GM18873 (cell line): ENCODE results near the gene UPK3A.
"Not testable (repeated sequence)": the region's sequence is repeated elsewhere in the genome, so short reads cannot be mapped to it uniquely, and the experiment has no call there.

Source experiments
- ATAC-seq: cut with Tn5 transposase; IDR thresholded peaks from one replicate; pipeline ENCODE4 v1.9.1; 2021; ENCODE audit warnings: mild to moderate bottlenecking, moderate library complexity, moderate number of reproducible peaks; ENCODE audit not compliant: unreplicated experiment, low FRiP score

UPK3A gene

DNA sequence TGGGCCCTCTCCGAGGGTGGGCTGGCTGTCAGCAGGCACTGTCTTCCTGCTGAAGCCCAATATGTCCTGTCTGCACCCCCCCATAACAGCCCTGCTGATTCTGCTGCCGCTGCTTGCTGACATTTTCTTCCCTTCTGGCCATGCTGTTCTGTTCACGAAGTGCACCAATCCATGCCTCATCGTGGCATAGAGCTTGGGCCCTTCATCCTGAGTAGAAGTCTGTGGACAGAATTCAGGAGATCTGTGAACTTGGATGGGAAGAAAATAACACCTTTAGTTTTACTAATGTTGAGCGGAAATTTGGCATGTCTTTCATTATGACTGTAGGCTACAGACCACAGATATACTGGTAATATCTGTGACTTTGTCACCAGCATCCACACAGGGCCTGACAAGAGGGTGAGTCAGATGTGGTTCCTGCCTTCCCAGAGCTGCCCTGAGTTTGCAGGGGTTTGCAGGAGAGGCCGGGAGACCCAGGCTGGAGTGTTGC lies 29.9 kb upstream of the UPK3A start:
- no peak for ATAC-seq

DNA sequence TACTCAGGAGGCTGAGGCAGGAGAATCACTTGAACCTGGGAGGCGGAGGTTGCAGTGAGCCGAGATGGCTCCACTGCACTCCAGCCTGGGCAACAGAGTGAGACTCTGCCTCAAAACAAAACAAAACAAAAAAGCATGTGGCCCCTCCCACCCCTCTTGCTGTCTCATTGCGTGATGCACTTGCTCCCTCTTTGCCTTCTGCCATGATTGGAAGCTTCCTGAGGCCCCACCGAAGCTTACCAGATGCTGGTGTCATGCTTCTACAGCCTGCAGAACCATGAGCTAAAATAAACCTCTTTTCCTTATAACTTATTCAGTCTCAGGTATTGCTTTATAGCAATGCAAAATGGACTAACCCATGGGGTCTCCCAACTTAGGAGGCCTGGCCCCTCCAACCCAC lies 26.8 kb upstream of the UPK3A start:
- not testable (repeated sequence) for ATAC-seq

DNA sequence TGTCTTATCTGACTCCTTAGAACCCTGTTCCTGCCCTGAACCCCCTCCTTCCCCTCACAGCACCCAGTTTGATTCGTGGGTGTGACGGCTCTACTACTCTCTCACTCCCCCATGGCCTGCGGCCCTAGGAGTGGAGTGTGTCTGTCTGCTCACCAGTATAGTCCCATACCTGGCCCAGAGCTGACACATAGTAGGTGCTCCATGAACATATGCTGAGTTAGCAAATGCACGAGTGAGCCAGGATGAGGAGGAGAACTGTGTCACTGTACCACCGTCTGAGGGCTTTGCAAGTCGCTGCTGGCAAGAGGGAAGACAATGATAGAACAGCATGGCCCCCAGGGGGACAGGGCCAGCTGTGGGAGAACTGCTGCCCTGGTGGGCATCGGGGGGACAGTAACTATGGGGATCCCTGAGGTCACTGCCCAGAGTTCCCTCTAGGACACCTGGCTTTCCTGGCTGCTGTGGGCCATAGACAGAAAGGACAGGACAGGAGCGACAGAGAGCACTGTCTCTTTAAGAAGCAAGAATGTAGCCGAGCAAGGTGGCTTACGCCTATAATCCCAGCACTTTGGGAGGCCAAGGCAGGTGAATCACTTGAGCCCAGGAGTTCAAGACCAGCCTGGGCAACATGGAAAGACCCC lies 24.9 kb upstream of the UPK3A start:
- ATAC-seq: no peak

DNA sequence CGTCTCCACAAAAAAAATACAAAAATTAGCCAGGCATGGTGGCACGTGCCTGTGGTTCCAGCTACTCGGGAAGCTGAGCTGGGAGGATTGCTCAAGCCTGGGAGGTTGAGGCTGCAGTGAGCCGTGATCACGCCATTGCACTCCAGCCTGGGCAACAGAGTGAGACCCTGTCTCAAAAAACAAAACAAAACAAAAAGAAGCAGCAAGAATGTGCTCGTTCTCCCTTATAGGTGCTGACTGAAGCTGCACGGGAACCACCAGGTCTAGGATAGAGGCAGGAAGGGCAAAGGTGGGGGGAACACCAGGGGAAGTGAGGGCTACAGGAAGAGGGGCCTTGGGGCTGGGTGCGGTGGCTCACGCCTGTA lies 24.4 kb upstream of the UPK3A start:
- not testable (repeated sequence) for ATAC-seq

DNA sequence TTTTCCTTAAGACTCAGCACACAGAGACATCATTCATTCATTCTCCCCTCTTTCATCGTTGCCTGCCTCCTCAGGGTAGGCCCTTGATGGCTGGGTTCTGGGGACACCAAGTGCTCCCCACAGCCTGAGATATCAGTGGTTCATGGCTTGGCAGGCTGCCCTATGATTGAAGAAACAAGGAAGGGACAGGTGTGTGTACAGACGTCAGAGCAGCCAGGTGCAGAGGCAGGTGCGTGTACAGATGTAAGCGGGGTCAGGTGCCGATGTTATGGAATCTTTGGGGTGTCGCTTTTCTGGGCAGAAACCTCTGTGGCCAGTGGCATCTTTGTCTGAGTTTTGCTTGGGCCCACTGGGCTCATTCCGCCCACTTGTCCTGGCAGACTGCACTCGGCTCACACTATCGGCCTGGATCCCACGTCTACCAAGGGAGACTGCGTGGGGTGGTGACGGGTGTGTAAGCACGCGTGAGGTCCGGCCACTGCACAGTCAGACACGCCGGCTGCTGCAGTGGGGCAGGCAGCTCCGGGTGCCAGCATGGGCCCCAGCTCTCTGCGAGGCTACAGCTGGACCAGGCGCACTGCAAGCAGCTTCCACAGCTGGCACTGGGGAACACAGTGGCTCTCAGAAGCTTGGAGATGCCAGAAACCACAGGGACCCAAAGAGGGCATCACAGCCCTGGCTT lies 23.2 kb upstream of the UPK3A start:
- ATAC-seq: no peak

DNA sequence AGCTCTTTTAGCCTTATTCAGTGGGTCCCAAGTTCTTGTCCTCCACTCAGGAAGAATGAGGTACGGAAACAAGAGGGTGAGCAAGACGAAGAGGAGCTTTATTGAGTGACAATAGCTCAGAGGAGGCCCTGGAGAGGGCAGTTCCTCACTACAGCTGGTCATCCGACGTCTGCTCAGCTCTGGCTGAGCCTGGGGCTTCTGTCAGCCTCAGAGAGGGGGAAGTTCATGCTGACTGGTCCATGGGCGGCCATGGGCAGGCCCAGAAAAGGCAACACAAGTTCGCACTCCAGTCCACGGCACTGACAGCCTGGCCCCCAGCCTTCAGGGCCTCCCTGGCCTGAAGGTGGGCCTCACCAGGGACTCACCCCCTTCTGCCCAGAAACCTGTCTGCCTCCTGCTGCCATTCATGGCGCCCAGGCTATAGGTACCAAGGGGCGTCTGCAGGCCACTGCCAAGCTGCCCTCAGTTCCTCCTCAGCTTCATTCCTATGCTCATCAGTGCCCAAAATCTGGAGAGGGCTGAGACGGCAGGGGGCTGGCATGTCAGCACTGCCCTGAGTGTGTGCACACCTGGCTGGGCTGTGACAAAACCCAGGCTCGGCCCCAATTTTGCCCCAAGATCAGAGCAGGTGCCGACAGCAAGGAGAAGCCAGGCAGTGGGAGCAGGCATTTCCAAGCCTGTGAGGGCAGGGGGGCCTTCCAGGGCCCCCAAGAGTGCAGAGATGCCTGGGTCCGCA lies 22.4 kb upstream of the UPK3A start:
- no peak for ATAC-seq

DNA sequence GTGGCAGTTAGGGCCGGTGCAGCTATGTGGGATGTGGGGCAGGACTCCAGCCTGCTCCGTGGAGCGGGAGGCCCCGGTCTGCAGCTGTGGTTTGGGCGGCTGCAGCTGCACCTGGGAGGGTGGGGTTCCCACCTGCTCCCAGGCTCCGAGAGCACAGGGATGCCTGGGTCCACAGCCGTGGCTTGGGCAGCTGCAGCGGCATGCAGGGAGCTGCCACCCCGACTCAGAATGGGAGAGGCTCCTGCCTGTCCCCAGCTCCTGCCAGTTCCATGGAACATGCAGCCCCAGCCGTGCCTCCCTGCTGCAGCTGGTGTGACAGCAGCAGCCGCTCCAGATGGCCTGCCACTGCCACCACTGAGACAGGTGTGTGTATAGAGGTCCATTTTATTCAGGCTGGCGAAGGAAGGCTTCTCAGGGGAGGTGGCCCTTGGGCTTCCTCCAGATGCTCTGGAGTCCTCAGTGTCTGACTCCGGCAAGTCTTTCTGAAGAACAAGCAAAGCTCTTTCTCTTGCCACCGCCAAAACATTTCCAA lies 21.8 kb upstream of the UPK3A start:
- ATAC-seq: peak; percentile 39

DNA sequence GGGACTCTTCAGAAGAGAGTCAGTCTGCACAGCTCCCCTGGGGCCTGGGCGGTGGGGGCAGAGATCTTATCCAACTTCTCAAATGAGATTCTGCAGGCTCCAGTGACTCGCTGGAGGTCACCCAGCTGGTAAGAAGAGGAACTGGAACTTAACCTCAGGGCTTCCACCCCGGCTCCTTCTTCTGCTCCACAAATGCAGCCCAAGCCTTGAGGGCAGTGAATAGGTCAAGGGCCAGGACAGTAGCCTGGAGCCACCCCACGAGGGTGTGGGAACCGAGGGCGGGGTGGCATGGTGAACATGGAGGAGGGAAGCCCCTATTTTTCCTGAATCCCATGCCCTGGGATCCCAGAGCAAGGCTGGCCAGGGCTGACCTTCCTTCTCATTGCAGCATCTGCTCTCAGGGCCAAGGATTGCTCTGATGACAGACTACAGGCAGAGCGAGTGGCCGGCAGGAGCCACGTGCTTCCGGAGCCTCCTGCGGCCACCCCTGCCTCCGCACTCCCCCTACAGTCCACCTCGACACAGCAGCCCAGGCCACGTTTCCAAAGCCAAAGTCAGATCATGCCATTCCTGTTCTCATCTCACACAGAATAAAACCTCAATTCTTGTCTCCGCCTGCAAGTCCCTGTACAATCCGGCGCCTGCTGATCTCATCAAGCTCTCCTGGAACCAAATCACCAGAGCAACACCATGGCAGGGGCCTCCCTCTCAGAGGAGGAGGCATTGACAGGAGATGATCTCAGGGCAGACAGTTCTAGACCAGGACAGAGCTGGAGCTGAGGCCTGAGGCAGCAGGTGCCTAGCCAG lies 21.1 kb upstream of the UPK3A start:
- ATAC-seq: peak; percentile 66

DNA sequence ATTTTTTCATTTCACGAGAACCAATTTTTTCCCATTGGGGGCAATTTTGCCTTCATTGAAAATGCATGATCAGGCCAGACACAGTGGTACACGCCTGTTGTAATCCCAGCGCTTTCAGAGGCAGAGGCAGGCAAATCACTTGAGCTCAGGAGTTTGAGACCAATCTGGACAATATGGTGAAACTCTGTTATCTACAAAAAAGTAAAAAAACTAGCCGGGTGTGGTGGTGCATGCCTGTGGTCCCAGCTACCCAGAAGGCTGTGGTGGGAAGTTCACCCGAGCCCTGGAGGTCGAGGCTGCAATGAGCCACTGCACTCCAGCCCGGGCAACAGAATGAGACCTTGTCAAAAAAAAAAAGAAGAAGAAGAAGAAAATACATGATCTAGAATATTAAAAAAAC lies 19.2 kb upstream of the UPK3A start:
- no peak for ATAC-seq

DNA sequence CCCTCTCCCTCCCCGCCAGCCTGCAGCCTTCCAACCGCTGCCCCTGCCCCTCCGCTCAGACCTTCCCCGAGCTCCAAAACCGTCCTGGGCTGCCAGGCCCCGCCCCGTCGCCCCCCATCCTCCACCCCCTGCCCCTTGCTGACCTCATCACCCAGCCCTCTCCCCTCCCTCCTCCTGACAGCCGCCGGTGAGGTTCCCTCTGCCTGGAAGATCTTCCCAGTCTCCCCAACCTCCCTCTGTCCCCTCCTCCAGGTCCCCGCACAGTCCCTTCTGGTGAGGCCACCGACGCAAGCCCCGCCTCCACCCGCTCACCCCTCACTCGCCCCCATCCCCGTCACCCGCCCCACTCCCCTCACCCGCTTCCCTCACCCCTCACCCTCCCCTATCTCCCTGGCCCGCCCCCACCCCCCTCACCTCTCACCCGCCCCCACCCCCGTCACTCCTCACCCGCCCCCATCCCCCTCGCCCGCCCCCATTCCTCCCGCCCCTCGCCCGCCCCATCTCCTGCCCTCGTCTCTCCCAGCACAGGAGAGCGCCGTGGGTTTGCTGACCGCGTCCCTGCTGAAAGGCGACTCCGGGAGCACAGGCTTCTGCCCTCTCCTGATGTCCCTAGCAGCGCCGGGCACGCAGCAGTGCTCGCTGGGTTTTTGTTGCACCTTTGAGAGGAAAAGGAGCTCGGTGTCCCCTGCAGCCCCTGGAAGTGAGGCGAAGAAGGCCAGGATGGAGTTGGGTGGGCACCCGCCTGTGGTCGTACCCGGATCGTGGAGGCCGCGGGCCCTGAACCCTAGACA lies 16.4 kb upstream of the UPK3A start:
- ATAC-seq: no peak

DNA sequence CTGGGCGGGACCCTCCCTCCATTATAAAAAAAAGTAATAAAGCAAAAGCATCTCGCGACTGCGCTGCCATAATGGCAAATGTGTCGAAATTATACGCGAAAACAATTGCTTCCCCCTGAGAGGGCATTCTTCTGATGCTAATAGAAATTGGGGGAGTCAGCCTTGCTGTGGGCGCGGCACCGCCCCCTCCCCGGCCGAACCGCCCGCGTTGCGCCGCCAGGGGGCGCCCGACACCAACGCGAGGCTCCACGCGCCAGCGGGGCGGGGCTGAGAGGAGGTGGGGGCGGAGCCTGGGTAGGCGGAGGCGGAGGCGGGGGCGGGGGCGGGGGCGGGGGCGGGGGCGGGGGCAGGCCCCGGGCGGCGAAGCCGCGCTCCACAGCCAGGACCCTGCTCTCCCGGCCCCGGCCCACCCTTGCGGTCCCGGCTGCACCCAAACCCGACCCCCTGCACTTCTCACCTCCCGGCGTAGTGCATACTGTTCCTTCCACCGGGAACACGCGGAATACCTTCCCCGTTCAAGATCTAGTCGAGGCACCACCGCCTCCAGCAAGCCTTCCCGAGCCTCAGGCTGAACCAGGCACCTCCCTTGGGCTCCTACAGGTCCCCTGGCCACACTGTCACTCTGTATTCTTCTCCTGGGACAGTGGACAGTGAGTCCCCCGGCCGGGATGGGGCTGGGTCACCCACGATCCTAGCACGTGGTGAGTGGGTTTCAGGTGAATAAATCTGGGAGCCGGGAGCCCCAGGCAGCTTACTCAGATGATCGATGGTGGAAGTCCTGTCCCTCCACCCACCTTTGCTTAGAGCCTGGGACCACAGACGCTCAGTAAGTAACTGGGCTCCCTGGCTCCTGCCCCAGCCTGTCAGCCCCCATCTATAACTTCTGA lies 15.5 kb upstream of the UPK3A start:
- ATAC-seq: no peak

DNA sequence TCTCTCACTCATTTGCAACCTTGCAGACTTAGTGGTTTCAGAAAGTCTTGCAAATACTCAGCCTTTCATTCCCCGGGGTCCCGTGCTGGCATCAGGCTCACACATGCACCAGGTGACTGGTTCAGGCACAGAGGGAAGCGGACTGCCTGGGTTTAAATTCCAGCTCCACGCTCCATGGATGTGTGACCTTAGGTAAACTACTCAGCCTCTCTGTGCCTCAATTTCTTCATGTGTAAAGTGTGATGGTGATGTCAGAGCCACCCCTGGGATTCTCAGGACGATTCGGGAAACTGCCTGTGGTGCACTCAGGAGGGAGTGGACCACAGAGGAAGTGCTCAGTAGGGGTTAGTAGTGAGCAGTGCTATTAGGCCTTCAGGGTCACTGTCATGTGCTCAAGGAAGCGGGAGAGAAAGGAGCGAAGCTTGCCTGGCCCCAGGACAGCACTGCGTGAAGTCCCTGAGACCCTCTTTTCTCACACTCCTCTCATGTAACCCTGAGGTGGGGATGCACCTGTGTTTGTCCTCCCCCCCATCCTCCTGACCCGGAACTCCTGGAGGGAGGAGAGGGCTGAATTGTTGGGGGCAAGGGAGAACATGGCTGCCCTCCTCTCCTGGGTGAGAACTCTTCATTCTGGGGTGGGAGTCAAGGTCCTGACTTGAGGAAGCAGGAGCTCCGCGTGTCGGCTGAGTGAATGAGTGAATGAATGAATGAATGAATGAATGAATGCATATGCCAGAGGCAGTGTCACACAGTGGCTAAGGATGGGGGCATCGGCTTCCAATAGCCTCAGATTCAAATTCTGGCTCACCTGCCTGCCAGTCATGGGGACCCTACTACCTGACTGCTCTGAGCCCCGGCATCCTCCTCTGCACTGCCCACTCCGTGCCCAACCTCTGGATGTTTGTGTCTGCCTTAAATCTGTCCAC lies 14.4 kb upstream of the UPK3A start:
- ATAC-seq: no peak

DNA sequence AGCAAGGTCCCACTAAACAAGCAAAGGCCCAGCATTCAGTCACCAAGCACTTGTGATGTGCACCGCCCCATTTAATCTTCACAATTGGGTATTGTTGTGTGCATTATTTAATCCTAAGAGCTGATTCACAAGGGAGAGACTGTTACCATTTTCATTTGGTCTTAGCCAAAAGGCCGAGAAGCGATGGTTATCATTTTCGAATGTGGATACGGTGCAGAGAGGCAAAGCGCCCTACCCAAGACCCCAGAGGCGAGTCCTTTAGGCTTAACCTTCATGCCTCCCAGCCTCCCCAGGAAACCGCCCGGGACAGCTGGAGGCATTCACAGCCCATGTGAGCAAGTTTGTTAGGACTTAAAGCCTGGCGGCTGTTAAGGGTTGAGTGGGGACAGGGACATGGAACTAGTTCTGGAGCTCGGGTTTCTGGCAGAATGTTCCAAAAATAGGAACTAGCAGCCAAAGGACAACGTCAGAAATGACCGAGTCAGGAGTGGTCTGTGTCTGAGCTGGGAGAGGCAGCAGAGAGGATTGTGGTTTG lies 13.0 kb upstream of the UPK3A start:
- no peak for ATAC-seq

DNA sequence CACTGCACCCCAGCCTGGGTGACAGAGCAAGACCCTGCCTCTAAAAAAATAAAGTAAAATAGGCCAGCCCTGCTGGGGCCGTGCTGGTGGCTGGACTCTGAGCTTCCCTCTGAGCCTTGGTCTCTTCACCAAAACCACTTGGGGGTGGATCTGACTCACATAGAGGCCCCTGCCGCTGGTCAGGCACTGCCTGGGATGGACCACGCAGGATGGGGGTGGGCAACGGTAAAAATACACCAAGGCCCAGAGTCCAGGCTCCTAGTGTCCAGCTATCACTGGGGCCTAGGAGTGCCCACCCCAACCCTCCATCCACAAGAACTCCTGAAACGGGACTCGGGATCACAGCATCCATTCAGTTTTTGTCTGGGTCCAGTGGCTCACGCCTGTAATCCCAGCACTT lies 12.3 kb upstream of the UPK3A start:
- no peak for ATAC-seq

DNA sequence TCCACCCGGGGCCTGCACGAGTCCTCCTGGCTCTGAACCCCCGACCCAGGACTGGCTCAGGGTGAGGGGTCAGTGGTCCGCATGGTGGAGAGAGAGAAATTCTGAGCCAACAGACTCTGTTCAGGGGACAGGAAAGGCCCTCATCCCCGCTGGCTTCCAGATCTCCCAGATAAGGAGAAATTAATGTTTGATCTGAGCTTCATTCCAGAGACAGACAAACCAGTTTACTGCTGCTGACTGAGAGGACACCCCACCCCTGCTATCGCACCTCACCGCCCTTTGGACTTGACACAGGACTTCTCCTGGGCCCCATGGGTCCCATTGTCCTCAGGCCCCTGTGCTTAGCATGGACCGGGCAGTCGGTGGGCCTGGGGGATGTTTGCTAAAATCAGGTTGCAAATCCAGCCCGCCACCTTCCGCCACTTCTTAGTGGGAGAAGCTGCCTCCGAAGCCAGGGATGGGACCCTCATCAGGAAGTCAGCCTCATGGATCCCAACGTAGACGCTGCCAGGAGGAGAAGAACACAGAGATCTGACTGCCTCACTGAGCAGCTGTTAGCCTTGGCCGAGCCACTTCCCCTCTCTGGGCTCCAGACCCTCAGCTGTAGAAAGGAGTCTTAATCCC lies 11.2 kb upstream of the UPK3A start:
- ATAC-seq: no peak

DNA sequence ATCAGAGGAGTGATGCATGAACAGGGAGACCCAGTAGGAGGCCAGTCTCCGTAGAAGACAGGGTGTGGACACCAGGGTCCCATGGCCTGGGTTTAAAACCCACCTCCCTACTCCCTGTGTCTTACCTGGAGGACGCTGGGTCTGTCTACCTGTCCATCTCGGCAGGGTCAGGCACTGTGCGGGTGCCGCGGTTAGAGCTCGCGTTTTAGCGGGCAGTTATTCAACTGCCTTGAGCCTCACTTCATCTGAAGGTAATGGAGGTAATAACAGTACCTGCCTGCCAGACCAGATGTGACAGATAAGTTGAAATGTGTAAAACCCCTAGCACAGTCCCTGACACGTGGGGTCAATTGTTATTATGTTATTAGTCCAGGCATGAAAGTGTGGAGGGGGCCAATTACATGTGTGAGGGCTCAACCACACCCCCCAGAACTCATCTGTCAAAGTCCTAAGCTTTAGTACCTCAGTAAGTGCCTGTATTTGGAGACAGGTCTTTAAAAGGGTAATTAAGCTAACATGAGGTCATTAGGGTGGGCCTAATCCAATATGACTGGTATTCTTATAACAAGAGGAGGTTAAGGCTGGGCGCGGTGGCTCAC lies 8.1 kb upstream of the UPK3A start:
- ATAC-seq: no peak

DNA sequence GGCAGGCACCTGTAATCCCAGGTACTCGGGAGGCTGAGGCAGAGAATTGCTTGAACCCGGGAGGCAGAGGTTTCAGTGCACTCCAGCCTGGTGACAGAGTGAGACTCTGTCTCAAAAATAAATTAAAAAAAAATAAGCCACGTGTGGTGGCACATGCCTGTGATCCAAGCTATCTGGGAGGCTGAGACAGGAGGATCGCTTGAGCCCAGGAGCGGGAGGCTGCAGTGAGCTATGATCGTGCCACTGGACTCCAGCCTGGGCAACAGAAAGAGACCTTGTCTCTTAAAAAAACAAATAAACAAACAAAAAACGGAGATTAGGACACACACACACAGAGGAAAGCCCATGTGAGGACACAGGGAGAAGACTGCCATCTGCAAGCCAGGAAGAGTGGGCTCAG lies 7.0 kb upstream of the UPK3A start:
- ATAC-seq: not testable (repeated sequence)
